GM12872 (cell line): ENCODE measurements around the gene DNAH6.

Experiments
- CTCF ChIP-seq: IDR thresholded peaks from 3 replicates; pipeline ENCODE4 v1.5.1; 2011; ENCODE audit warnings: low read depth, mild to moderate bottlenecking, low read length, moderate library complexity; ENCODE audit not compliant: insufficient read depth

The DNAH6 gene

GRCh38 chr2:84866122-84866521 lies 349.8 kb downstream of the DNAH6 start:
- TF ChIP-seq CTCF, result no peak
